CD4-positive, alpha-beta T cell (primary cell): ENCODE data around the gene ZNF808. TPM values are rescaled to one million over a fixed set of nuclear protein-coding genes. Genes with fewer than 3 reads are reported as not detected.
"Not testable (repeated sequence)": the region's sequence is repeated elsewhere in the genome, so short reads cannot be mapped to it uniquely, and the experiment has no call there.

ENCODE experiments used
- ATAC-seq: fragments of 200-7000 bp; cut with Tn5 transposase; one replicate; pipeline ENCODE4 v1.10.0; 2022; ENCODE audit warnings: mild to moderate bottlenecking; ENCODE audit not compliant: poor library complexity
- CTCF ChIA-PET: fragments of 350-600 bp; sonication (Branson Sonifier 250); formaldehyde crosslinking; loops from one replicate; lab custom pipeline; 2021; ENCODE audit warnings: antibody characterized with exemption, inconsistent platforms; lab: Charles Lee
- POLR2A ChIA-PET: fragments of 350-600 bp; sonication (Branson Sonifier 250); formaldehyde crosslinking; loops from one replicate; lab custom pipeline; 2021; ENCODE audit warnings: antibody characterized with exemption, inconsistent platforms; lab: Charles Lee
- DNase-seq, 14 experiments: peaks; one replicate each; pipeline ENCODE4 v3.0.0-alpha.2; 2013 to 2020; ENCODE audit warnings: mixed read lengths in 2 of 14
- H3K27ac ChIP-seq, 2 donors: one replicate each; pipeline versions ENCODE4 v1.5.1 to v1.7.0; 2013; ENCODE audit warnings: low read length in 2 of 2, low read depth in 1 of 2, mild to moderate bottlenecking in 1 of 2
- H3K27me3 ChIP-seq, 2 experiments: 1 replicate in 1 of 2; 2 replicates in 1 of 2; pipeline versions ENCODE4 v1.6.1 to v1.7.0; 2013; ENCODE audit warnings: low read length in 2 of 2, control low read depth in 1 of 2, mild to moderate bottlenecking in 1 of 2, moderate library complexity in 1 of 2; ENCODE audit not compliant: insufficient read depth in 2 of 2, control insufficient read depth in 1 of 2
- H3K36me3 ChIP-seq: one replicate; pipeline ENCODE4 v1.6.1; 2013; ENCODE audit warnings: low read length, control low read depth; ENCODE audit not compliant: insufficient read depth
- H3K4me1 ChIP-seq: one replicate; pipeline ENCODE4 v1.6.1; 2013; ENCODE audit warnings: low read length, control low read depth; ENCODE audit not compliant: insufficient read depth
- H3K4me3 ChIP-seq: one replicate; pipeline ENCODE4 v1.5.1; 2013; ENCODE audit warnings: mild to moderate bottlenecking, low read length, moderate library complexity
- H3K9me3 ChIP-seq, 2 experiments: 1 replicate in 1 of 2; 2 replicates in 1 of 2; pipeline versions ENCODE4 v1.6.1 to v1.7.0; 2013; ENCODE audit warnings: low read length in 2 of 2, mild to moderate bottlenecking in 2 of 2, control low read depth in 1 of 2, moderate library complexity in 1 of 2; ENCODE audit not compliant: control insufficient read depth in 1 of 2, insufficient read depth in 1 of 2
- H3K27ac Mint-ChIP-seq: one replicate; pipeline ENCODE4 v1.8.0; 2020; ENCODE audit warnings: mixed read lengths
- H3K27me3 Mint-ChIP-seq: one replicate; pipeline ENCODE4 v1.8.0; 2021; ENCODE audit warnings: mixed read lengths
- H3K36me3 Mint-ChIP-seq: one replicate; pipeline ENCODE4 v1.8.0; 2021; ENCODE audit warnings: low read depth, mixed read lengths
- H3K4me1 Mint-ChIP-seq: one replicate; pipeline ENCODE4 v1.8.0; 2021; ENCODE audit warnings: low read depth, mixed read lengths
- H3K4me3 Mint-ChIP-seq: one replicate; pipeline ENCODE4 v1.8.0; 2020; ENCODE audit warnings: mild to moderate bottlenecking, mixed read lengths
- H3K9me3 Mint-ChIP-seq: one replicate; pipeline ENCODE4 v1.8.0; 2020; ENCODE audit warnings: mixed read lengths
- CTCF ChIP-seq: fragments of 200-600 bp; IDR thresholded peaks from one replicate; pipeline ENCODE4 v1.8.0; 2022; ENCODE audit warnings: antibody characterized with exemption, mild to moderate bottlenecking
- intact Hi-C, 2 experiments: fragments of 100-400 bp; cut with DNase I in 1 of 2; cut with micrococcal nuclease in 1 of 2; formaldehyde crosslinking; loops; one replicate each; pipeline versions ENCODE4 v1.15.1 to v1.9.0; 2023 to 2025; cut with DNase I, micrococcal nuclease
- polyA plus RNA-seq, 2 donors: library from polyadenylated mRNA; unstranded; fragments of 120-200 nt; gene quantifications; one replicate each; pipeline ENCODE4 v1.2.1, GENCODE V29; 2013
- total RNA-seq, 174 experiments: library from RNA in 2 of 174; stranded (reverse) in 2 of 174; gene quantifications; one replicate each; pipeline ENCODE4 v1.2.3 and lab custom pipeline; 2021 to 2026

The ZNF808 gene
- total RNA-seq (10 to 100 TPM; 13.4 to 15.3 TPM), total RNA-seq (lab: John Stamatoyannopoulos, UW) (13.7 to 71.4 (median 33.4) reads per million in 172 experiments)
- polyA plus RNA-seq (2013, experiment 1 of 2): 14.8 TPM
- 18.6 TPM for polyA plus RNA-seq (2013, experiment 2 of 2)

GRCh38 chr19:52527134-52527955 is at the start of gene ZNF808:
Gene ZNF808, plus strand, starts transcription at chr19:52527668. Its CDS starts 15,617 bp downstream, at chr19:52543285.
- Mint-ChIP-seq H3K9me3 (peaks cover 1% of the 10 kb centered on the region), H3K27me3 (no peaks in the 10 kb centered on the region), H3K4me1 (peaks cover 31% of the 10 kb centered on the region), H3K27ac (peak within 1 kb of the TSS; percentile 99), H3K36me3 (peaks cover 32% of the 10 kb centered on the region), H3K4me3 (peak within 1 kb of the TSS; percentile 99)
- Histone ChIP-seq H3K4me1 (peaks cover 20% of the 10 kb centered on the region), H3K4me3 (peak within 1 kb of the TSS; percentile 95), H3K27ac (peak within 1 kb of the TSS; percentile 83 to 89), H3K36me3 (no peaks in the 10 kb centered on the region), H3K27me3 (no peaks in the 10 kb centered on the region), H3K9me3 (peaks cover 6 to 35% of the 10 kb centered on the region in 2 experiments)
- DNase-seq (peak; percentile 93 to 100 (median 97)), ATAC-seq (peak; percentile 93)
- TF ChIP-seq CTCF: peak; percentile 35
- CTCF ChIA-PET: interaction anchor here (0.7 to 1.2 kb wide), 3 partner anchors 10 to 525 kb away, joined by 3 to 4 read pairs (median 3); no protein-coding TSS in a partner anchor
- intact Hi-C loops: loop anchor here (1.0 to 10.0 kb wide), 12 partner anchors 8 to 575 kb away; partner anchors contain the start of genes ZNF701 (in 2 of the 2), ZNF160 (in 1 of the 2), ZNF468 (in 1 of the 2) and ZNF480 (in 1 of the 2)
- POLR2A ChIA-PET: interaction anchor here (0.7 to 1.1 kb wide), 2 partner anchors 436 to 1340 kb away, joined by 3 to 4 read pairs; partner anchors contain the start of genes MYADM and ZNF816

- CTCF ChIA-PET, H3K36me3 ChIP-seq, H3K27ac Mint-ChIP-seq, DNase-seq, H3K27me3 Mint-ChIP-seq, ATAC-seq, H3K4me1 Mint-ChIP-seq, POLR2A ChIA-PET, H3K27ac ChIP-seq, H3K4me1 ChIP-seq, H3K27me3 ChIP-seq, H3K4me3 ChIP-seq, H3K4me3 Mint-ChIP-seq, intact Hi-C loops: not testable (repeated sequence)
- H3K9me3 Mint-ChIP-seq: peaks cover 17% of the 10 kb centered on the region
- peaks cover 76 to 81% of the 10 kb centered on the region in 2 experiments for H3K9me3 ChIP-seq
- peaks cover 52% of the 10 kb centered on the region for H3K36me3 Mint-ChIP-seq
Observed at GRCh38 chr19:52484111-52484743, 43.2 kb upstream of the ZNF808 start.

GRCh38 chr19:52485064-52485463 is 42.4 kb upstream of the ZNF808 start:
- CTCF ChIA-PET, H3K4me1 ChIP-seq, POLR2A ChIA-PET, H3K27me3 Mint-ChIP-seq, H3K4me3 ChIP-seq, ATAC-seq, H3K4me1 Mint-ChIP-seq, H3K4me3 Mint-ChIP-seq, H3K36me3 ChIP-seq, DNase-seq, H3K27me3 ChIP-seq, H3K27ac Mint-ChIP-seq, H3K27ac ChIP-seq, intact Hi-C loops: not testable (repeated sequence)
- H3K9me3 ChIP-seq: peaks cover 68 to 80% of the 10 kb centered on the region in 2 experiments
- H3K9me3 Mint-ChIP-seq: peaks cover 21% of the 10 kb centered on the region
- H3K36me3 Mint-ChIP-seq: peaks cover 57% of the 10 kb centered on the region

GRCh38 chr19:52485561-52486240 is 41.8 kb upstream of the ZNF808 start:
- H3K27me3 Mint-ChIP-seq, H3K27ac ChIP-seq, H3K27ac Mint-ChIP-seq, H3K4me1 Mint-ChIP-seq, POLR2A ChIA-PET, H3K4me3 ChIP-seq, H3K4me3 Mint-ChIP-seq, DNase-seq, H3K27me3 ChIP-seq, H3K4me1 ChIP-seq, intact Hi-C loops, CTCF ChIA-PET, H3K36me3 ChIP-seq, ATAC-seq: not testable (repeated sequence)
- H3K9me3 ChIP-seq: peaks cover 65 to 78% of the 10 kb centered on the region in 2 experiments
- Mint-ChIP-seq H3K9me3 (peaks cover 24% of the 10 kb centered on the region), H3K36me3 (peaks cover 59% of the 10 kb centered on the region)
